Coronary artery (tissue), 2 donors: ENCODE results near the gene TYMP.

Experiments used
- DNase-seq: peaks from one replicate; pipeline ENCODE4 v3.0.0-alpha.2; 2017; ENCODE audit warnings: low spot score
- H3K27ac ChIP-seq, 2 donors: fragments of 200-600 bp; sonication (generic); one replicate each; pipeline ENCODE4 v1.5.1; 2016 to 2019
- H3K4me3 ChIP-seq: fragments of 200-600 bp; sonication (generic); 2 replicates; pipeline ENCODE4 v1.5.1; 2016; ENCODE audit warnings: mild to moderate bottlenecking, moderate library complexity
- CTCF ChIP-seq: fragments of 200-600 bp; sonication (generic); IDR thresholded peaks from one replicate; pipeline ENCODE4 v1.5.1; 2019; ENCODE audit warnings: antibody characterized with exemption

Gene TYMP

DNA sequence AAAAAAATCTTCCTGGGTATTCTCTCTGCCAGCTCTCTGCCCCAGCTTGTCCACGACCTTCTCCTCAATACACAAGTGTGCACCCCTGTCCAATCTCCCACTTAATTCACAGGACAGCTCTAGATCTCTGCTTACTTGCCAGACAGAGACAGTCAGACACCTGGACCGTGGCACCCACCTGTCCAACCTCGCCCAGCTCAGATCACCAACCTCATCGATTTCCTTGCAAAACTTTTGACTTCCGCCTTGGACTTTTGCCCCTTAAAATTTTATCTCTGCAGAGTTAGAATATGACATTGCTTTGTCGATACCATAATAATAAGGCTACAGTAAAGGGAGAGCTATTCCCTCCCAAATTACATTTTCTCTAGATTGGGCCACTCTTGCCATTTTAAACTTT is 32.7 kb downstream of the TYMP start:
- H3K27ac ChIP-seq: no peak overlapping the region
- H3K4me3 ChIP-seq: no peak overlapping the region
- no peak for TF ChIP-seq CTCF
- no peak for DNase-seq

GRCh38 chr22:50490531-50491308 is 39.1 kb downstream of the TYMP start:
- DNase-seq: no peak
- no peak for TF ChIP-seq CTCF
- Histone ChIP-seq H3K4me3 (no peak overlapping the region), H3K27ac (no peak overlapping the region)

GRCh38 chr22:50489363-50490243 is 40.2 kb downstream of the TYMP start:
- Histone ChIP-seq H3K27ac (no peak overlapping the region), H3K4me3 (no peak overlapping the region)
- DNase-seq: no peak
- TF ChIP-seq CTCF: no peak

GRCh38 chr22:50488886-50489285 is 40.9 kb downstream of the TYMP start:
- Histone ChIP-seq H3K27ac (no peak overlapping the region), H3K4me3 (no peak overlapping the region)
- no peak for DNase-seq
- TF ChIP-seq CTCF: no peak

- Histone ChIP-seq H3K27ac (no peak overlapping the region), H3K4me3 (no peak overlapping the region)
- no peak for DNase-seq
- no peak for TF ChIP-seq CTCF
These were observed 41.7 kb downstream of the TYMP start for GRCh38 chr22:50488006-50488677.

DNA sequence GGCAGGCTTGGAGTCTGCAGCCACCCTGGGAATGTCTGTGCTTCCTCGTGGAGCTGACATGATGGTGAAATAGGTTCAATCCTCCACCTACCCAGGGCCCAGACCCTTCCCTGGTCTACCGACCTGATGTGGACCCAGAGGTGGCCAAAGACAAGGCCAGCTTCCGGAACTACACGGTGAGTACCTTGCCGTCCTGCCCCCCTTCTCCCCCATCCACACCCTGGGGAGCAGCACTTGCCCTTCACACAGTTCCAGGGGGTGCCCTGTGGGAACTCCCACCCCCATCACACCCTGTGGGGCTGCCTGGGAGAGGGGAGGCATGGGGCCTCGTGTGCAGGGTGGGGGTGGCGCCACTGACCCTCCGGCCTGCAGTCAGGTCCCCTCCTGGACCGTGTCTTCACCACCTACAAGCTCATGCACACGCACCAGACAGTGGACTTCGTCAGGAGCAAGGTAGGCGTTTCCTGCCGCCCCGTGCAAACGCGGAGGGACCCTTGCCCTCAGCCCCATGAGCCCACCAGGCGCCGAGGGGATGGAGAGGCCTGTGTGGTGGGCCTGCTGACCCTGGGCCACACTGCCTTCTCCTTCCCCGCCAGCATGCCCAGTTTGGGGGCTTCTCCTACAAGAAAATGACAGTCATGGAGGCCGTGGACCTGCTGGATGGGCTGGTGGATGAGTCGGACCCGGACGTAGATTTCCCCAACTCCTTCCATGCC is 42.4 kb downstream of the TYMP start:
- Histone ChIP-seq H3K4me3 (no peak overlapping the region), H3K27ac (no peak overlapping the region)
- no peak for DNase-seq
- no peak for TF ChIP-seq CTCF
